Epidermal melanocyte (primary cell): ENCODE results near the gene MECP2.
"Not testable (repeated sequence)": the region's sequence is repeated elsewhere in the genome, so short reads cannot be mapped to it uniquely, and the experiment has no call there.

Experiments
- DNase-seq: peaks from one replicate; pipeline ENCODE4 v3.0.0; 2011; ENCODE audit warnings: low spot score; ENCODE audit not compliant: insufficient read length

The MECP2 gene

GRCh38 chrX:153995504-153995903 is 102.0 kb downstream of the MECP2 start:
- DNase-seq, result no peak

- DNase-seq, result not testable (repeated sequence)
These were observed 103.1 kb downstream of the MECP2 start for GRCh38 chrX:153994398-153994797.

GRCh38 chrX:153993978-153994377 is 103.5 kb downstream of the MECP2 start:
- no peak for DNase-seq

GRCh38 chrX:153993079-153993478 is 104.4 kb downstream of the MECP2 start:
- no peak for DNase-seq

DNA sequence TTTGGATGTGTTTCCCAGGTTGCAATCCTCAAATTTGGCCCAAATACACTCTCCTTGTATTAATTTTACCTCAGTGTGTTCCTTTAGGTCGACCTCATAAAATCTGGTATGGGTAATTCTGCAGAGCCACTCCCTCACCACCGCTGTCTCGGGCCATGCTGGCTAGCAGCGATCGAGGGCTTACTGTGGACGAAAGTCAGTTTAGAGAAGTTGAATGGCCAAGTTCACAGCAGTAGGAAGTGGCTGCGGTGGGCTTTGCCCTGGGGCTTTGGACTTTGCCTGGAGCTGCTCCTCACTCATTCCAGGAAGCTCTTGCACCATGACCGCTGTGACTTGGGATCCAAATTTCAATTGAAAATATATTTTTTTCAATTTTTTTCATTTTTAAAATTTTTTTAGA is 105.3 kb downstream of the MECP2 start:
- DNase-seq, result no peak

DNA sequence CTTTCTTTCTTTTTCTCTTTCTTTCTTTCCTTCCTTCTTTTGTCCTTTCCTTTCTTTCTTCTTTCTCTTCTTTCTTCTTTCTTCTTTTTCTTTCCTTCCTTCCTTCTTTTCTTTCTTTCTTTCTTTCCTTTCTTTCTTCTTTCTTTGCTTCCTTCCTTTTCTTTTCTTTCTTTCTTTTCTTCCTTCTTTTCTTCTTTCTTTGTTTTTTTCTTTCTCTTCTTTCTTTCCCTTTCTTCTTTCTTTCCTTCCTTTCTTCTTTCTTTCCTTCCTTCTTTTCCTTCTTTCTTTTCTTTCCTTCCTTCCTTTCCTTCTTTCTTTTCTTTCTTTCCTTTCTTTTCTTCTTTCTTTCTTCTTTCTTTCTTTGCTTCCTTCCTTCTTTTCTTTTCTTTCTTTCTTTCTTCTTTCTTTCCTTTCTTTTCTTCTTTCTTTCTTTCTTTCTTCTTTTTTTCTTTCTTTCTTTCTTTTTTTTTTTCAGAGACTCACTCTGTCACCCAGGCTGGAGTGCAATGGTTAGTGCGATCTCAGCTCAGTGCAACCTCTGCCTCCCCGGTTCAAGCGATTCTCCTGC is 106.4 kb downstream of the MECP2 start:
- no peak for DNase-seq

- no peak for DNase-seq
These were observed 107.4 kb downstream of the MECP2 start for GRCh38 chrX:153989973-153990655.

- DNase-seq, result no peak
These were observed 109.0 kb downstream of the MECP2 start for GRCh38 chrX:153988493-153988892.

GRCh38 chrX:153984351-153985178 is 113.0 kb downstream of the MECP2 start:
- DNase-seq, result no peak

DNA sequence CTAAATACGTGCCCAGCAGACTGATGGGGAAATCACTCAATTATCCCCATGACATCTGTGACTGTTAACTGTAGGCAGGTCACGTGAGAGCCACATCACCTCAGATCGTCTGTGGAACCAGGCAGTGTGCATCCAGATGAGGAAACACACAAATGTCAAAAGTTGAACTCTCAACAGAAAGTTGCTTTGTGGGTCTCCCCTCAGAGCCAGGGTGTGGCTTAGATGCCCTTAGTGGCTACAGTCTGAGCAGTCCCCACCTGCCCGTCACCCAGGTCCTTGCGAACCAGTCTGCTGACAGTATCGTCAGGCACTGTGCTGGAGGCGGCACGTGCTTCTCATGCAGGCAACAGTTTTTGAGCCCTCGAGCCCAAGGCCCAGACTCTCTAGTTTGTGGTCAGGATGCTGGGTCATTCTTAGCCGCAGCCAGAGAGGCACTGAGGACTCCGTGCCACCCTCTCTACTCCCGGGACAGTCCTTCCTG is 114.2 kb downstream of the MECP2 start:
- no peak for DNase-seq

DNA sequence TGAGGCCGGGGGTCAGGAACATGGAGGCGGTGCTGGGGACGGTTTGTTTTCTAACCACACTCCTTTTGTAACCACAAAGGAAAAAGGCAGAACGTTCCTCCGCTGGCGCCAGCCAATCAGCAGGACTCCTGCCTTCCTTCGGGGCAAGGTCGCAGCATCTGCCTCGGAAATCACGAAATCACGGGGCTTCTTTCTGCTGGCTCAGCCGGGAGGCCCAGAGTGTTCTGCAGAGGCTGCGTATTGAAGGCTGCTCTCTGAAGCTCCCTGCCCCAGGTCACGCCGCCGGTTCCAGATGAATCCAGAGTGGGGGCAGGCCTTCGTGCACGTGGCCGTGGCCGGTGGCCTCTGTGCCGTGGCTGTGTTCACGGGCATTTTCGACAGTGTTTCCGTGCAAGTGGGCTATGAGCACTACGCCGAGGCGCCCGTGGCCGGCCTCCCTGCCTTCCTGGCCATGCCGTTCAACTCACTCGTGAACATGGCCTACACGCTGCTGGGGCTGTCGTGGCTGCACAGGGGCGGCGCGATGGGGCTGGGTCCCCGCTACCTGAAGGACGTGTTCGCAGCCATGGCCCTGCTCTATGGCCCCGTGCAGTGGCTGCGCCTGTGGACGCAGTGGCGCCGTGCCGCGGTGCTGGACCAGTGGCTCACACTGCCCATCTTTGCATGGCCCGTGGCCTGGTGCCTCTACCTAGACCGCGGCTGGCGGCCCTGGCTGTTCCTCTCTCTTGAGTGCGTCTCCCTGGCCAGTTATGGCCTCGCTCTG is 115.6 kb downstream of the MECP2 start:
- peak; percentile 66 for DNase-seq

GRCh38 chrX:153981231-153981630 is 116.3 kb downstream of the MECP2 start:
- DNase-seq, result no peak

DNA sequence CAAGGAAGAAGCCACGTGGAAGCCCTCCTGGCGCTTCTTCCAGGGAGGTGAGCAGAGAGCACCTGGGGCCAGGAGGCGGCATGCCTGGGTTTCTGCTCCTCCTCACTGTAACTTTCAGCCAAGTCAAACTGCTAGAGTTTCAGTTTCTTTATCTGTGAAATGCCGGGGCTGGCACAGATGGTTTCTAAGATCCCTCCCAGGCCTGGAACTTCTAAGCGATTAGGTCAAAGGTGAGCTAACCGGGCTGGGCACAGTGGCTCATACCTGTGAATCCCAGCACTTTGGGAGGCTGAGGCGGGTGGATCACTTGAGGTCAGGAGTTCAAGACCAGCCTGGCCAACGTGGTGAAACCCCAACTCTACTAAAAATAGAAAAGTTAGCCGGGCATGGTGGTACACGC is 117.1 kb downstream of the MECP2 start:
- DNase-seq, result not testable (repeated sequence)

- DNase-seq, result no peak
These were observed 122.7 kb downstream of the MECP2 start for GRCh38 chrX:153974726-153975286.

DNA sequence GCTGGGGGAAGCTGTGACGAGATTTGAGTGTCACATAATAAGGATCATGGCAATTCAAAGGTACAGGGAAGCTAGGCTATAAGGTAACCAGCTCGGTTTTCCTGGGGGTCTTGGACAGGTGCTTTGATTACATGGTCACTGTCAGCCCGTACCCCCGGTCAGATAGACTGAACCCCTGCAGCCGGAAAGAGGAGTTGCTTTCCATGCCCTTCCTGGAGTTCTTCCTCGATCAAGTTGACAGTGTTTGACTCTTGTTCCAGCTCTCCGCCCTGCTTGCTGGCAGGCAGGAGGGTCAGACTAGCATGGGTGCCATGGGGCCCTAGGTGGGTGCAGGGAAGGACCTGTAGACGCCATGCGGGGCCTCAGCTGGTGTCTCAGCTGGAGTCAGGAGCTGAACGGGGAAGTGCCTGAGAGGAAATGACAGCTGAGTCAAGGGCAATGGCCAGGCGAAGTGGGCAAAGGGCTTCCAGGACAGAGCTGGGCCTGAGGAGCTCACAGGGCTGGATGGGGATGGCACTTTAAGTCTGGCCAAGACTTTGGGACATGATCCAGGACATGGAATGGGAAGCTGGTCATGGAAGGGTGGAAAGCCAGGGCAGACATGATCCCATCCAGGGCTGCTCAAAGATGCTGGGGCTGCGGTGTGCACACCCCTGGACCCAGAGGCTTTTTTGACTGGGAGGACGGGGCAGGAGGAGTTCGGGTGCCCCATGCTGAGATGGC is 123.4 kb downstream of the MECP2 start:
- DNase-seq, result no peak

GRCh38 chrX:153973127-153974002 is 124.2 kb downstream of the MECP2 start:
- no peak for DNase-seq

- peak; percentile 83 for DNase-seq
These were observed 125.0 kb downstream of the MECP2 start, which contains the start of gene TMEM187 for GRCh38 chrX:153972368-153973126. TMEM187 (plus strand) TSS chrX:153972754; CDS start chrX:153982063, 9,309 bp downstream.
